WI38 (cell line): Measurements from ENCODE around the gene GLCE.

Experiments
- H3K4me3 ChIP-seq: 2 replicates; pipeline ENCODE4 v1.5.1; 2011; ENCODE audit warnings: low read depth, mild to moderate bottlenecking, control low read depth, low read length
- CTCF ChIP-seq: IDR thresholded peaks from 2 replicates; pipeline ENCODE4 v1.5.1; 2012; ENCODE audit warnings: low read depth, mild to moderate bottlenecking, control low read depth, low read length

GLCE gene

DNA sequence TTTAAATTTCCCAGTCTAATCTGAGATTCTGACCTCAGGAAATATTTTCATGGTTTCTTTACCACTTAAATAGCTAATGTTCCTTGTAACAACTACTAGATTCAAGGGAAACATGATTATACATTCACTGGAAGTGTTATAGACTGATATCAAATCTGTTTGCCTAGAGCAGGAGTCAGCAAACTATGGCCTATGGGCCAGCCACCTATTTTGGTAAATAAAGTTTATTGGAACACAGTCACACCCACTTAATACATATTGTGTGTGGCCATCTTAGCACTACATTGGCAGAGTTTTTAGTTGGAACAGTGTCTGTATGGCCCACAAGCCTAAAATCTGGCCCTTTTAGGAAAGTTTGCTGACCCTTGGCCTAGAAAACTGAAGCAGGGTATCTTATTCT lies 50.1 kb downstream of the GLCE start:
- H3K4me3 ChIP-seq = no peak overlapping the region
- no peak for TF ChIP-seq CTCF

- no peak for TF ChIP-seq CTCF
- H3K4me3 ChIP-seq = no peak overlapping the region
Measured at GRCh38 chr15:69213786-69214185, 53.4 kb downstream of the GLCE start.

GRCh38 chr15:69215314-69216035 lies 55.0 kb downstream of the GLCE start:
- no peak for TF ChIP-seq CTCF
- no peak overlapping the region for H3K4me3 ChIP-seq

GRCh38 chr15:69217381-69217780 lies 56.9 kb downstream of the GLCE start:
- no peak for TF ChIP-seq CTCF
- no peak overlapping the region for H3K4me3 ChIP-seq

DNA sequence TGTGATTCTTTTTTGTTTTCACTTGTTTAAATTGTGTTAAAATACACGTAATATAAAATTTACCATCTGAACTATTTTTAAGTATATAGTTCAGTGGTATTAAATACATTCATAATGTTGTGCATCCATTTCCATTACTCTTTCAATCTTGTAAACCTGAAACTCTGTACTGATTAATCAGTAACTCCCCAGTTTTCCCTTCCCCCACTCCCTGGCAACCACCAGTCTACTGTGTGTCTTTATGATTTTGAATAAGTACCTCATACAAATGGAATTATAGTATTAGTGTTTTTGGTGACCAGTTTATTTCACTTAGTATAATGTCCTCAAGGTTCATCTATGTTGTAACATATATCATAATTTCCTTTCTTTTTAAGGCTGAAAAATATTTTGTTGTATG lies 59.3 kb downstream of the GLCE start:
- H3K4me3 ChIP-seq = no peak overlapping the region
- TF ChIP-seq CTCF = no peak

GRCh38 chr15:69222002-69222474 lies 61.6 kb downstream of the GLCE start:
- TF ChIP-seq CTCF = no peak
- H3K4me3 ChIP-seq = no peak overlapping the region

GRCh38 chr15:69223083-69223813 lies 62.8 kb downstream of the GLCE start:
- H3K4me3 ChIP-seq = no peak overlapping the region
- no peak for TF ChIP-seq CTCF
